ENCODE data around the gene YY1AP1. TPM values are rescaled to one million over a fixed set of nuclear protein-coding genes. Genes with fewer than 3 reads are reported as not detected.
A peak's percentile ranks its signal among the peaks of the same experiment; 100 is the strongest.

Gene YY1AP1
- total and polyA plus RNA-seq, 10 donors = 21.9 to 145 (median 81.7) TPM

GRCh38 chr1:155652951-155653350 lies 35.6 kb downstream of the YY1AP1 start:
- WGBS, 5 donors = 81 to 89% (median 84%) methylated on average over 3 of the region's 3 CpGs

GRCh38 chr1:155651861-155652661 lies 36.5 kb downstream of the YY1AP1 start:
- Histone ChIP-seq H3K4me3 (no peak overlapping the region), H3K4me1 (peaks cover 0 to 18% (median 6%) of the 10 kb centered on the region in 6 donors), H3K9me3 (peaks cover 0 to 10% (median 3%) of the 10 kb centered on the region in 8 donors), H3K27ac (no peak overlapping the region), H3K27me3 (replicated peaks in 1 of 7) (no peaks in the 10 kb centered on the region), H3K36me3 (no peaks in the 10 kb centered on the region)
- no peak for DNase-seq
- intact Hi-C loops (cut with DNase I; ENCODE audit: low total_unique reads) = no loop called here
- TF ChIP-seq CTCF (IDR thresholded peaks at IDR 0.05 in 8 of 11, conservative IDR thresholded peaks at IDR 0.05 in 3 of 11) = no peak
- no peak for TF ChIP-seq POLR2AphosphoS5 (IDR thresholded peaks at IDR 0.05)
- 65 to 72% (median 67%) methylated on average over 3 of the region's 3 CpGs for WGBS, 5 donors

More at GRCh38 chr1:155652951-155653350, 35.6 kb downstream of the YY1AP1 start:
- Histone ChIP-seq H3K27ac (no peak overlapping the region), H3K36me3 (peaks cover 0 to under 1% (median 0%) of the 10 kb centered on the region in 6 donors), H3K9me3 (peaks cover 0 to 10% (median 3%) of the 10 kb centered on the region in 8 donors), H3K27me3 (replicated peaks in 1 of 7) (no peaks in the 10 kb centered on the region), H3K4me1 (peaks cover 0 to 18% (median 6%) of the 10 kb centered on the region in 6 donors), H3K4me3 (no peak overlapping the region)
- intact Hi-C loops (cut with DNase I; ENCODE audit: low total_unique reads) = no loop called here
- no peak for TF ChIP-seq CTCF (IDR thresholded peaks at IDR 0.05 in 8 of 11, conservative IDR thresholded peaks at IDR 0.05 in 3 of 11)
- TF ChIP-seq POLR2AphosphoS5 (IDR thresholded peaks at IDR 0.05) = no peak
- no peak for TF ChIP-seq POLR2A (IDR thresholded peaks at IDR 0.05)
- no peak for DNase-seq

- no peak for TF ChIP-seq POLR2A (IDR thresholded peaks at IDR 0.05)
- 84 to 92% (median 87%) methylated on average over 7 of the region's 7 CpGs for WGBS, 5 donors
- intact Hi-C loops (cut with DNase I; ENCODE audit: low total_unique reads) = no loop called here
- Histone ChIP-seq H3K36me3 (no peaks in the 10 kb centered on the region), H3K9me3 (peaks cover 0 to 10% (median 3%) of the 10 kb centered on the region in 8 donors), H3K4me1 (peaks cover 0 to 32% (median 8%) of the 10 kb centered on the region in 6 donors), H3K27ac (peak overlapping the region in 1 of 8 donors; percentile 28), H3K4me3 (no peak overlapping the region), H3K27me3 (replicated peaks in 1 of 7) (no peaks in the 10 kb centered on the region)
- DNase-seq = no peak
Observed at GRCh38 chr1:155650231-155650757, 38.3 kb downstream of the YY1AP1 start.

- Histone ChIP-seq H3K9me3 (peaks cover 0 to 10% (median 3%) of the 10 kb centered on the region in 8 donors), H3K27ac (peak overlapping the region in 1 of 8 donors; percentile 28), H3K27me3 (replicated peaks in 1 of 7) (no peaks in the 10 kb centered on the region), H3K36me3 (no peaks in the 10 kb centered on the region), H3K4me3 (no peak overlapping the region), H3K4me1 (peaks cover 0 to 37% (median 8%) of the 10 kb centered on the region in 6 donors)
- DNase-seq = no peak
- TF ChIP-seq POLR2A (IDR thresholded peaks at IDR 0.05) (no peak), POLR2AphosphoS5 (IDR thresholded peaks at IDR 0.05) (no peak), CTCF (IDR thresholded peaks at IDR 0.05 in 8 of 11, conservative IDR thresholded peaks at IDR 0.05 in 3 of 11) (no peak)
- intact Hi-C loops (cut with DNase I; ENCODE audit: low total_unique reads) = no loop called here
Observed at GRCh38 chr1:155649676-155650075, 38.9 kb downstream of the YY1AP1 start.

All from spleen (tissue), 11 donors.